A673 (cell line): ENCODE measurements around the gene C12orf43. TPM values are rescaled to one million over a fixed set of nuclear protein-coding genes. Genes with fewer than 3 reads are reported as not detected.

ENCODE experiments used
- BruUV-seq: library from RNA; stranded (reverse); fragments of 400-500 nt; replicated peaks from 2 replicates; lab custom pipeline; 2021; lab: Mats Ljungman, UMichigan
- CTCF ChIA-PET: fragments of 300-600 bp; sonication (Branson Sonifier 250); formaldehyde crosslinking; loops from one replicate; lab custom pipeline; 2022; ENCODE audit warnings: antibody characterized with exemption; lab: Charles Lee
- POLR2A ChIA-PET: fragments of 300-600 bp; sonication (Branson Sonifier 250); formaldehyde crosslinking; loops from one replicate; lab custom pipeline; 2022; ENCODE audit warnings: antibody characterized with exemption; ENCODE audit not compliant: low non-redundant PET; lab: Charles Lee
- DNase-seq: peaks from one replicate; pipeline ENCODE4 v3.0.0-alpha.2; 2015; ENCODE audit warnings: low spot score
- H3K27ac ChIP-seq: fragments of 200-600 bp; sonication (generic); 2 replicates; pipeline ENCODE4 v1.5.1; 2016; ENCODE audit warnings: mixed run types, low read depth, mild to moderate bottlenecking, mixed read lengths, antibody characterized with exemption, low read length; ENCODE audit not compliant: poor library complexity, severe bottlenecking
- H3K27me3 ChIP-seq: fragments of 200-600 bp; sonication (generic); replicated peaks from 2 replicates; pipeline ENCODE4 v1.6.1; 2017; ENCODE audit warnings: mixed run types, low read depth, mild to moderate bottlenecking, mixed read lengths, antibody characterized with exemption, low read length; ENCODE audit not compliant: insufficient read depth, poor library complexity
- H3K36me3 ChIP-seq: fragments of 200-600 bp; sonication (generic); 2 replicates; pipeline ENCODE4 v1.6.1; 2016; ENCODE audit warnings: mixed run types, mild to moderate bottlenecking, mixed read lengths, antibody characterized with exemption, low read length; ENCODE audit not compliant: insufficient read depth, poor library complexity, severe bottlenecking
- H3K4me1 ChIP-seq: fragments of 200-600 bp; sonication (generic); 2 replicates; pipeline ENCODE4 v1.6.1; 2017; ENCODE audit warnings: mixed run types, mild to moderate bottlenecking, mixed read lengths, antibody characterized with exemption, low read length; ENCODE audit not compliant: insufficient read depth, poor library complexity, severe bottlenecking
- H3K4me3 ChIP-seq: fragments of 200-600 bp; sonication (generic); 2 replicates; pipeline ENCODE4 v1.5.1; 2016; ENCODE audit warnings: low read depth, mixed run types, mild to moderate bottlenecking, mixed read lengths, low read length; ENCODE audit not compliant: poor library complexity, severe bottlenecking
- H3K9me3 ChIP-seq: fragments of 200-600 bp; sonication (generic); 2 replicates; pipeline ENCODE4 v1.6.1; 2016; ENCODE audit warnings: mixed run types, low read depth, mild to moderate bottlenecking, mixed read lengths, antibody characterized with exemption, low read length; ENCODE audit not compliant: poor library complexity, severe bottlenecking
- EZH2 ChIP-seq: fragments of 200-600 bp; sonication (generic); IDR thresholded peaks from 2 replicates; pipeline ENCODE4 v1.6.1; 2017; ENCODE audit warnings: borderline replicate concordance, low read depth, mild to moderate bottlenecking, mixed read lengths, antibody characterized with exemption, low read length; ENCODE audit not compliant: poor library complexity, severe bottlenecking
- intact Hi-C: fragments of 100-400 bp; cut with micrococcal nuclease; formaldehyde crosslinking; loops from one replicate; pipeline ENCODE4 v1.10.0; 2022; ENCODE audit not compliant: unreplicated experiment
- total RNA-seq: library from RNA; stranded (reverse); gene quantifications from 2 replicates; pipeline ENCODE4 v1.2.3, GENCODE V29; 2021
- TF ChIP-seq, protein P1 (sequence below): fragments of 300-800, 200-600 bp; sonication (generic); conservative IDR thresholded peaks from 2 replicates; pipeline ENCODE4 v1.5.1; 2017; ENCODE audit warnings: low read depth, mild to moderate bottlenecking, antibody characterized with exemption, low read length, moderate library complexity, mixed read lengths

The C12orf43 gene
- total RNA-seq, 1 experiment from 2014 or later, result 28.4 TPM

DNA sequence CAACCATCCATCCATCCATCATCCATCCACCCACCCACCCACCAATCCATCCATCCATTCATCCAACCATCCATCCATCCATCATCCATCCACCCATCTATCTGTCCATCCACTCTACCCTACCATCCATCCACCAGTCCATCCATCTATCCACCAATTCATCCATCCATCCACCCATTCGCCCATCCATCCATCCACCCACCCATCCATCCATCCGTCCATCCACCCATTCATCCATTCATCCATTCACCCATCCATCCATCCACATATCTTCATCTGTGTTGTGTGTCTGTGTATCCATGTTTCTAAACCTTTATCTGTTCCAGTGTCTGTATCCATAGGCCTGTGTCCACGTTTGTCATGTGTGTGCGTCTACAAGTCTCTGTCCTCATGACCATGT is 28.1 kb downstream of the C12orf43 start:
- CTCF ChIA-PET, result no interaction called here
- no peaks in the 10 kb centered on the region for H3K27me3 ChIP-seq
- no TSS peak for BruUV-seq
- DNase-seq, result no peak
- POLR2A ChIA-PET, result no interaction called here
- no peaks in the 10 kb centered on the region for H3K4me1 ChIP-seq
- no peaks in the 10 kb centered on the region for H3K9me3 ChIP-seq
- H3K27ac ChIP-seq, result no peak overlapping the region
- TF ChIP-seq, protein P1, sequence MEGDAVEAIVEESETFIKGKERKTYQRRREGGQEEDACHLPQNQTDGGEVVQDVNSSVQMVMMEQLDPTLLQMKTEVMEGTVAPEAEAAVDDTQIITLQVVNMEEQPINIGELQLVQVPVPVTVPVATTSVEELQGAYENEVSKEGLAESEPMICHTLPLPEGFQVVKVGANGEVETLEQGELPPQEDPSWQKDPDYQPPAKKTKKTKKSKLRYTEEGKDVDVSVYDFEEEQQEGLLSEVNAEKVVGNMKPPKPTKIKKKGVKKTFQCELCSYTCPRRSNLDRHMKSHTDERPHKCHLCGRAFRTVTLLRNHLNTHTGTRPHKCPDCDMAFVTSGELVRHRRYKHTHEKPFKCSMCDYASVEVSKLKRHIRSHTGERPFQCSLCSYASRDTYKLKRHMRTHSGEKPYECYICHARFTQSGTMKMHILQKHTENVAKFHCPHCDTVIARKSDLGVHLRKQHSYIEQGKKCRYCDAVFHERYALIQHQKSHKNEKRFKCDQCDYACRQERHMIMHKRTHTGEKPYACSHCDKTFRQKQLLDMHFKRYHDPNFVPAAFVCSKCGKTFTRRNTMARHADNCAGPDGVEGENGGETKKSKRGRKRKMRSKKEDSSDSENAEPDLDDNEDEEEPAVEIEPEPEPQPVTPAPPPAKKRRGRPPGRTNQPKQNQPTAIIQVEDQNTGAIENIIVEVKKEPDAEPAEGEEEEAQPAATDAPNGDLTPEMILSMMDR, result no peak
- no peak for TF ChIP-seq EZH2
- H3K36me3 ChIP-seq, result no peaks in the 10 kb centered on the region
- no peak overlapping the region for H3K4me3 ChIP-seq
- intact Hi-C loops, result no loop called here

DNA sequence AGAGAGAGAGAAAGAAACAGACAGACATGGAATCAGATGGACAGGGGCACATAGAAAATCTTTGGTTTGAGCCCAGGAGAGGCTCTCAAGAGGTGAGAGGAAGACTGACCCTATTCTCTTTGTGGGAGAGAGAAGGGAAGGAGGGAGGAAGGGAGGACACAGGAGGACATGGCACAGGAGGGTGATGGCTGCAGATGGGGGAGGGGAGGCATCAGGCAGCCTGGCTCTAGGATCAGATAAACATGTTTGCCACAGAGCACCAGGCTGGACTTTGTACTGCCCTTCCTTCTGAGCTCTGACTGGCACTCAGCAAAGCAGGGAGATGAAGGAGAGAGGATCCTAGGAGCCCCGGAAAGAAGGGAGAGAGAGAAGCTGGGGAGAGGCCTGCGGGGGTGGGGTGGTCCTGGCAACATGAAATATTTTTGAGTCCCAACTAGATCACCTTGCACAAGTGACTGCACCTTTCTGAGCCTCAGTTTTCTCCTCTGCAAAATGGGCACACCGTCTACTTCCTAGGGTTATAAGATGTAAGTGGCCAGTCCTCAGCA is 31.9 kb downstream of the C12orf43 start:
- Histone ChIP-seq H3K9me3 (no peaks in the 10 kb centered on the region), H3K4me1 (no peaks in the 10 kb centered on the region), H3K27me3 (no peaks in the 10 kb centered on the region), H3K36me3 (no peaks in the 10 kb centered on the region), H3K27ac (no peak overlapping the region), H3K4me3 (no peak overlapping the region)
- no peak for TF ChIP-seq EZH2
- TF ChIP-seq, protein P1, result no peak
- intact Hi-C loops, result no loop called here
- POLR2A ChIA-PET, result no interaction called here
- no peak for DNase-seq
- CTCF ChIA-PET, result interaction anchor here (0.6 kb wide), 1 partner anchor 28 kb away, joined by 6 read pairs; no protein-coding TSS in a partner anchor
- no TSS peak for BruUV-seq

DNA sequence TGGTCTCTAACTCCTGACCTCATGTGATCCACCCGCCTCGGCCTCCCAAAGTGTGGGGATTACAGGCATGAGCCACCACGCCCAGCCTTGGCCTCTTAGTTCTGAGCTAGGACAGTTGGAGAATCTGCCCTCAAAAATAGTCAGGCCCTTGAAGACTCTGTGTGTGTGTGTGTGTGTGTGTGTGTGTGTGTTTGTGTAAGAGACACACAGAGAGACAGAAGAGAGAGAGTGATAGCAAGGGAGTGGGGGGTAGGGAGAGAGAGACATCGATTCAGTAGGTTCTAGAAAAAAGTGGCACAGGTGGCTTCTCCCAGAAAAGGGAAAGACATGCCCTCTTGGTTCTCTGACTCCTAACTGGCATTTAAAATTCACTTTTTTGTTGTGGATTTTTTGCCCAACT is 32.5 kb downstream of the C12orf43 start:
- ChIA-PET CTCF (no interaction called here), POLR2A (interaction anchor here (0.5 kb wide), 1 partner anchor 31 kb away, joined by 4 read pairs; no protein-coding TSS in a partner anchor)
- DNase-seq, result no peak
- TF ChIP-seq EZH2, result no peak
- TF ChIP-seq, protein P1, result no peak
- Histone ChIP-seq H3K9me3 (no peaks in the 10 kb centered on the region), H3K27me3 (no peaks in the 10 kb centered on the region), H3K4me3 (no peak overlapping the region), H3K4me1 (no peaks in the 10 kb centered on the region), H3K36me3 (no peaks in the 10 kb centered on the region), H3K27ac (no peak overlapping the region)
- intact Hi-C loops, result no loop called here
- no TSS peak for BruUV-seq
